A549 (cell line): ENCODE measurements around the gene DLGAP5.

Experiments used
- GATA3 ChIP-seq: IDR thresholded peaks from 2 replicates; pipeline ENCODE4 v1.6.1; 2012; ENCODE audit warnings: borderline replicate concordance
- MAX ChIP-seq: IDR thresholded peaks from 2 replicates; pipeline ENCODE4 v1.6.1; 2012

- no peak for TF ChIP-seq MAX
- TF ChIP-seq GATA3: no peak
These were observed 48.9 kb downstream of the DLGAP5 start for GRCh38 chr14:55142466-55142865.
